GM12878 (cell line): Measurements from ENCODE around the gene CD248. TPM values are rescaled to one million over a fixed set of nuclear protein-coding genes. Genes with fewer than 3 reads are reported as not detected.

Experiments used
- ATF7 ChIP-seq: fragments of 450-650 bp; IDR thresholded peaks from 2 replicates; pipeline ENCODE4 v1.6.1; 2016; ENCODE audit warnings: low read depth, mild to moderate bottlenecking
- CBX3 ChIP-seq: fragments of 200-600 bp; sonication (generic); IDR thresholded peaks from 2 replicates; pipeline ENCODE4 v1.6.1; 2016; ENCODE audit warnings: low read depth, borderline replicate concordance
- ESRRA ChIP-seq: IDR thresholded peaks from 2 replicates; pipeline ENCODE4 v1.6.1; 2012; ENCODE audit warnings: mild to moderate bottlenecking, low read length, improper control_type of control experiment
- MEF2A ChIP-seq: IDR thresholded peaks from 2 replicates; pipeline ENCODE4 v1.6.1; 2011; ENCODE audit warnings: low read depth, mild to moderate bottlenecking, low read length, moderate library complexity; ENCODE audit not compliant: insufficient read depth
- MXI1 ChIP-seq: fragments of 150-350 bp; IDR thresholded peaks from 2 replicates; pipeline ENCODE4 v1.6.1; 2011; ENCODE audit warnings: low read depth, mild to moderate bottlenecking, inconsistent platforms, low read length, improper control_type of control experiment
- NFXL1 ChIP-seq: fragments of 450-650 bp; IDR thresholded peaks from 2 replicates; pipeline ENCODE4 v1.6.1; 2017; ENCODE audit warnings: antibody characterized with exemption, mild to moderate bottlenecking, borderline replicate concordance
- NR2F1 ChIP-seq: fragments of 450-650 bp; conservative IDR thresholded peaks from 2 replicates; pipeline ENCODE4 v1.6.1; 2017; ENCODE audit warnings: mild to moderate bottlenecking
- TCF7 ChIP-seq: IDR thresholded peaks from 2 replicates; pipeline ENCODE4 v1.6.1; 2014; ENCODE audit warnings: antibody characterized with exemption, borderline replicate concordance
- ZZZ3 ChIP-seq: IDR thresholded peaks from 2 replicates; pipeline ENCODE4 v1.6.1; 2011; ENCODE audit warnings: low read depth; ENCODE audit not compliant: control insufficient read depth, insufficient read length
- polyA plus RNA-seq, 11 experiments: library from polyadenylated mRNA; depleted of rRNA in 4 of 11; unstranded in 6 of 11; stranded (reverse) in 5 of 11; fragments of >200 nt; fragmentation: Nextera tagmentation in 4 of 11; fragmentation: Illumina TruSeq in 1 of 11; extraction: Ambion mirVana in 4 of 11; extraction: Trizol in 1 of 11; gene quantifications; 1 replicate in 1 of 11; 2 replicates in 10 of 11; pipeline versions ENCODE4 v1.2.1 to v1.2.3, GENCODE V29; 2011 to 2016; ENCODE audit warnings: inconsistent platforms in 2 of 11, missing spikeins in 2 of 11, low read depth in 1 of 11
- total RNA-seq, 4 experiments: library from RNA; depleted of rRNA in 3 of 4; stranded (reverse); fragments of >200 nt in 3 of 4; fragmentation: Illumina TruSeq in 1 of 4; extraction: Trizol in 1 of 4; gene quantifications; 2 replicates each; pipeline versions ENCODE4 v1.2.1 to v1.2.3, GENCODE V29; 2013 to 2021
- TF ChIP-seq, protein P1 (sequence below): fragments of 450-650 bp; formaldehyde crosslinking; IDR thresholded peaks from 2 replicates; pipeline ENCODE4 v1.4.0; 2020; ENCODE audit warnings: mild to moderate bottlenecking, moderate library complexity
- TF ChIP-seq, protein P2 (sequence below): IDR thresholded peaks from 2 replicates; pipeline ENCODE4 v1.6.1; 2011; ENCODE audit warnings: low read depth, low read length, improper control_type of control experiment, borderline replicate concordance
- TF ChIP-seq, protein P3 (sequence below): fragments of 450-650 bp; formaldehyde crosslinking; IDR thresholded peaks from 2 replicates; pipeline ENCODE4 v1.4.0; 2022; ENCODE audit warnings: mild to moderate bottlenecking, moderate library complexity
- TF ChIP-seq, protein P4 (sequence below): fragments of 450-650 bp; IDR thresholded peaks from 2 replicates; pipeline ENCODE4 v1.6.1; 2016; ENCODE audit warnings: mild to moderate bottlenecking, moderate library complexity, borderline replicate concordance
- TF ChIP-seq, protein P5 (sequence below): fragments of 450-650 bp; IDR thresholded peaks from 2 replicates; pipeline ENCODE4 v1.6.1; 2017; ENCODE audit warnings: borderline replicate concordance

The CD248 gene
- total and polyA plus RNA-seq, 10 of the 15 experiments (the other 5 are each of a cell fraction or from before 2014, with no cell fraction given) = 0.10 to 0.21 (median 0.20) TPM; not detected in 7

DNA sequence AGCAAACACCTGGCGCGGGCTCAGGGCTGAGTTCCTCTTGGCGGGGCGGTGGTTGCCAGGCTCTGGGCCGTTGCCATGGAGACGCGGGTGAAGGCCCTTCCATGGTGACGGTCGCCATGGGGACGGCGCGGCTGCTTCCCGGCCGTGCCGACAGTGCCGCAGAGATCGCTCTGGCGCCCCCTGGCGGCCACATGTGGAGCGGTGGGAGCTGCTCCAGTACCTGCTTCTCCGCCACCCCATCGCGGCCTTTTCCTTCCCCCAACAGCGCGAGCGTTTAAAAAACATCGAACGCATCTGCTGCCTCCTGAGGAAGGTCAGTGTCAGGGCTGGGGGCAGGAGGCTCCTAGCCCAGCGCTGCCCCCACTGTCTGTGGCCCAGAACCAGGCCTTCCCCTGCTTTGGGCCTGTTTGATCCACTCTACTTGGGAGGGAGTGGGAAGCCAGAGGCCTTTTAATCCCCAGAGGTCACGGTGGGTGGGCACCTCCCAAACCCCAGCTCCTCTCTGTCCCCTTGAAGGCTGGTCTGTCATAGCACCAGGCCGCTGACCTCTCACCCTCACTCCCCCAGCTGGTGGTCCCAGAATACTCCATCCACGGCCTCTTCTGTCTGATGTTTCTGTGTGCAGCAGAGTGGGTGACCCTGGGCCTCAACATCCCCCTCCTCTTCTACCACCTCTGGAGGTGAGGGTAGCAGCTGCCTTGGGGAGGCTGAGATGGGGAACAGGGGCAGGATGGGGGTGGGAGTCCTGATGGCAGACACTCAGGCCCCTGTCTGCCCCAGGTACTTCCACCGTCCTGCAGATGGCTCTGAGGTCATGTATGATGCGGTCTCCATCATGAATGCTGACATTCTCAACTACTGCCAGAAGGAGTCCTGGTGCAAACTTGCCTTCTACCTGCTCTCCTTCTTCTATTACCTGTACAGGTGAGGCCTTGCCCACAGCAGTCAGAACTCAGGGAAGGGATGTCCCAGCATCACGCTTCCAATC, 34.1 kb downstream of the CD248 start (continued):
- TF ChIP-seq, protein P1, sequence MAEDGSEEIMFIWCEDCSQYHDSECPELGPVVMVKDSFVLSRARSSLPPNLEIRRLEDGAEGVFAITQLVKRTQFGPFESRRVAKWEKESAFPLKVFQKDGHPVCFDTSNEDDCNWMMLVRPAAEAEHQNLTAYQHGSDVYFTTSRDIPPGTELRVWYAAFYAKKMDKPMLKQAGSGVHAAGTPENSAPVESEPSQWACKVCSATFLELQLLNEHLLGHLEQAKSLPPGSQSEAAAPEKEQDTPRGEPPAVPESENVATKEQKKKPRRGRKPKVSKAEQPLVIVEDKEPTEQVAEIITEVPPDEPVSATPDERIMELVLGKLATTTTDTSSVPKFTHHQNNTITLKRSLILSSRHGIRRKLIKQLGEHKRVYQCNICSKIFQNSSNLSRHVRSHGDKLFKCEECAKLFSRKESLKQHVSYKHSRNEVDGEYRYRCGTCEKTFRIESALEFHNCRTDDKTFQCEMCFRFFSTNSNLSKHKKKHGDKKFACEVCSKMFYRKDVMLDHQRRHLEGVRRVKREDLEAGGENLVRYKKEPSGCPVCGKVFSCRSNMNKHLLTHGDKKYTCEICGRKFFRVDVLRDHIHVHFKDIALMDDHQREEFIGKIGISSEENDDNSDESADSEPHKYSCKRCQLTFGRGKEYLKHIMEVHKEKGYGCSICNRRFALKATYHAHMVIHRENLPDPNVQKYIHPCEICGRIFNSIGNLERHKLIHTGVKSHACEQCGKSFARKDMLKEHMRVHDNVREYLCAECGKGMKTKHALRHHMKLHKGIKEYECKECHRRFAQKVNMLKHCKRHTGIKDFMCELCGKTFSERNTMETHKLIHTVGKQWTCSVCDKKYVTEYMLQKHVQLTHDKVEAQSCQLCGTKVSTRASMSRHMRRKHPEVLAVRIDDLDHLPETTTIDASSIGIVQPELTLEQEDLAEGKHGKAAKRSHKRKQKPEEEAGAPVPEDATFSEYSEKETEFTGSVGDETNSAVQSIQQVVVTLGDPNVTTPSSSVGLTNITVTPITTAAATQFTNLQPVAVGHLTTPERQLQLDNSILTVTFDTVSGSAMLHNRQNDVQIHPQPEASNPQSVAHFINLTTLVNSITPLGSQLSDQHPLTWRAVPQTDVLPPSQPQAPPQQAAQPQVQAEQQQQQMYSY (CRISPR knock-in tag) = no peak
- TF ChIP-seq TCF7 = no peak
- TF ChIP-seq, protein P2, sequence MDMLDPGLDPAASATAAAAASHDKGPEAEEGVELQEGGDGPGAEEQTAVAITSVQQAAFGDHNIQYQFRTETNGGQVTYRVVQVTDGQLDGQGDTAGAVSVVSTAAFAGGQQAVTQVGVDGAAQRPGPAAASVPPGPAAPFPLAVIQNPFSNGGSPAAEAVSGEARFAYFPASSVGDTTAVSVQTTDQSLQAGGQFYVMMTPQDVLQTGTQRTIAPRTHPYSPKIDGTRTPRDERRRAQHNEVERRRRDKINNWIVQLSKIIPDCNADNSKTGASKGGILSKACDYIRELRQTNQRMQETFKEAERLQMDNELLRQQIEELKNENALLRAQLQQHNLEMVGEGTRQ = no peak
- TF ChIP-seq ATF7 = no peak
- TF ChIP-seq ZZZ3 = no peak
- TF ChIP-seq CBX3 = no peak
- peak; percentile 43; the same call in 1 of the 2 replicates for TF ChIP-seq MEF2A
- TF ChIP-seq ESRRA = 0 out of 2 replicates have a peak, but pooled peaks have one; percentile 52
- TF ChIP-seq, protein P3, sequence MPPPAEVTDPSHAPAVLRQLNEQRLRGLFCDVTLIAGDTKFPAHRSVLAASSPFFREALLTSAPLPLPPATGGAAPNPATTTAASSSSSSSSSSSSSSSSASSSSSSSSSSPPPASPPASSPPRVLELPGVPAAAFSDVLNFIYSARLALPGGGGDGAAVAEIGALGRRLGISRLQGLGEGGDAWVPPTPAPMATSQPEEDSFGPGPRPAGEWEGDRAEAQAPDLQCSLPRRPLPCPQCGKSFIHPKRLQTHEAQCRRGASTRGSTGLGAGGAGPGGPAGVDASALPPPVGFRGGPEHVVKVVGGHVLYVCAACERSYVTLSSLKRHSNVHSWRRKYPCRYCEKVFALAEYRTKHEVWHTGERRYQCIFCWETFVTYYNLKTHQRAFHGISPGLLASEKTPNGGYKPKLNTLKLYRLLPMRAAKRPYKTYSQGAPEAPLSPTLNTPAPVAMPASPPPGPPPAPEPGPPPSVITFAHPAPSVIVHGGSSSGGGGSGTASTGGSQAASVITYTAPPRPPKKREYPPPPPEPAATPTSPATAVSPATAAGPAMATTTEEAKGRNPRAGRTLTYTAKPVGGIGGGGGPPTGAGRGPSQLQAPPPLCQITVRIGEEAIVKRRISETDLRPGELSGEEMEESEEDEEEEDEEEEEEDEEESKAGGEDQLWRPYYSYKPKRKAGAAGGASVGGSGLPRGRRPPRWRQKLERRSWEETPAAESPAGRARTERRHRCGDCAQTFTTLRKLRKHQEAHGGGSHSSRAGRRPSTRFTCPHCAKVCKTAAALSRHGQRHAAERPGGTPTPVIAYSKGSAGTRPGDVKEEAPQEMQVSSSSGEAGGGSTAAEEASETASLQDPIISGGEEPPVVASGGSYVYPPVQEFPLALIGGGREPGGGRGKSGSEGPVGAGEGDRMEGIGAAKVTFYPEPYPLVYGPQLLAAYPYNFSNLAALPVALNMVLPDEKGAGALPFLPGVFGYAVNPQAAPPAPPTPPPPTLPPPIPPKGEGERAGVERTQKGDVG (CRISPR knock-in tag) = no peak
- TF ChIP-seq, protein P4, sequence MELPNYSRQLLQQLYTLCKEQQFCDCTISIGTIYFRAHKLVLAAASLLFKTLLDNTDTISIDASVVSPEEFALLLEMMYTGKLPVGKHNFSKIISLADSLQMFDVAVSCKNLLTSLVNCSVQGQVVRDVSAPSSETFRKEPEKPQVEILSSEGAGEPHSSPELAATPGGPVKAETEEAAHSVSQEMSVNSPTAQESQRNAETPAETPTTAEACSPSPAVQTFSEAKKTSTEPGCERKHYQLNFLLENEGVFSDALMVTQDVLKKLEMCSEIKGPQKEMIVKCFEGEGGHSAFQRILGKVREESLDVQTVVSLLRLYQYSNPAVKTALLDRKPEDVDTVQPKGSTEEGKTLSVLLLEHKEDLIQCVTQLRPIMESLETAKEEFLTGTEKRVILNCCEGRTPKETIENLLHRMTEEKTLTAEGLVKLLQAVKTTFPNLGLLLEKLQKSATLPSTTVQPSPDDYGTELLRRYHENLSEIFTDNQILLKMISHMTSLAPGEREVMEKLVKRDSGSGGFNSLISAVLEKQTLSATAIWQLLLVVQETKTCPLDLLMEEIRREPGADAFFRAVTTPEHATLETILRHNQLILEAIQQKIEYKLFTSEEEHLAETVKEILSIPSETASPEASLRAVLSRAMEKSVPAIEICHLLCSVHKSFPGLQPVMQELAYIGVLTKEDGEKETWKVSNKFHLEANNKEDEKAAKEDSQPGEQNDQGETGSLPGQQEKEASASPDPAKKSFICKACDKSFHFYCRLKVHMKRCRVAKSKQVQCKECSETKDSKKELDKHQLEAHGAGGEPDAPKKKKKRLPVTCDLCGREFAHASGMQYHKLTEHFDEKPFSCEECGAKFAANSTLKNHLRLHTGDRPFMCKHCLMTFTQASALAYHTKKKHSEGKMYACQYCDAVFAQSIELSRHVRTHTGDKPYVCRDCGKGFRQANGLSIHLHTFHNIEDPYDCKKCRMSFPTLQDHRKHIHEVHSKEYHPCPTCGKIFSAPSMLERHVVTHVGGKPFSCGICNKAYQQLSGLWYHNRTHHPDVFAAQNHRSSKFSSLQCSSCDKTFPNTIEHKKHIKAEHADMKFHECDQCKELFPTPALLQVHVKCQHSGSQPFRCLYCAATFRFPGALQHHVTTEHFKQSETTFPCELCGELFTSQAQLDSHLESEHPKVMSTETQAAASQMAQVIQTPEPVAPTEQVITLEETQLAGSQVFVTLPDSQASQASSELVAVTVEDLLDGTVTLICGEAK = peak; percentile 85
- TF ChIP-seq MXI1 = peak; percentile 100
- no peak for TF ChIP-seq NFXL1
- peak; percentile 53; the same call in 1 of the 2 replicates for TF ChIP-seq NR2F1
- TF ChIP-seq, protein P5, sequence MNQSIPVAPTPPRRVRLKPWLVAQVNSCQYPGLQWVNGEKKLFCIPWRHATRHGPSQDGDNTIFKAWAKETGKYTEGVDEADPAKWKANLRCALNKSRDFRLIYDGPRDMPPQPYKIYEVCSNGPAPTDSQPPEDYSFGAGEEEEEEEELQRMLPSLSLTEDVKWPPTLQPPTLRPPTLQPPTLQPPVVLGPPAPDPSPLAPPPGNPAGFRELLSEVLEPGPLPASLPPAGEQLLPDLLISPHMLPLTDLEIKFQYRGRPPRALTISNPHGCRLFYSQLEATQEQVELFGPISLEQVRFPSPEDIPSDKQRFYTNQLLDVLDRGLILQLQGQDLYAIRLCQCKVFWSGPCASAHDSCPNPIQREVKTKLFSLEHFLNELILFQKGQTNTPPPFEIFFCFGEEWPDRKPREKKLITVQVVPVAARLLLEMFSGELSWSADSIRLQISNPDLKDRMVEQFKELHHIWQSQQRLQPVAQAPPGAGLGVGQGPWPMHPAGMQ = no peak
